BE2C (cell line): ENCODE results near the gene NOX3.

Experiments used
- DNase-seq: peaks from one replicate; pipeline ENCODE4 v3.0.0-alpha.2; 2020
- H3K27me3 ChIP-seq: fragments of 250-450 bp; sonication (Bioruptor Pico); 2 replicates; pipeline ENCODE4 v1.5.1; 2020; ENCODE audit warnings: mild to moderate bottlenecking
- H3K36me3 ChIP-seq: fragments of 250-450 bp; sonication (Bioruptor Pico); 2 replicates; pipeline ENCODE4 v1.5.1; 2020; ENCODE audit warnings: mild to moderate bottlenecking
- H3K4me1 ChIP-seq: fragments of 250-450 bp; sonication (Bioruptor Pico); 2 replicates; pipeline ENCODE4 v1.5.1; 2020
- H3K4me3 ChIP-seq: 2 replicates; pipeline ENCODE4 v1.5.1; 2011; ENCODE audit warnings: low read depth, low read length
- H3K9me3 ChIP-seq: fragments of 250-450 bp; sonication (Bioruptor Pico); 2 replicates; pipeline ENCODE4 v1.5.1; 2020
- TF ChIP-seq, protein P1 (sequence below): IDR thresholded peaks from 2 replicates; pipeline ENCODE4 v1.5.1; 2012; ENCODE audit warnings: mild to moderate bottlenecking, low read depth, low read length

NOX3 gene

DNA sequence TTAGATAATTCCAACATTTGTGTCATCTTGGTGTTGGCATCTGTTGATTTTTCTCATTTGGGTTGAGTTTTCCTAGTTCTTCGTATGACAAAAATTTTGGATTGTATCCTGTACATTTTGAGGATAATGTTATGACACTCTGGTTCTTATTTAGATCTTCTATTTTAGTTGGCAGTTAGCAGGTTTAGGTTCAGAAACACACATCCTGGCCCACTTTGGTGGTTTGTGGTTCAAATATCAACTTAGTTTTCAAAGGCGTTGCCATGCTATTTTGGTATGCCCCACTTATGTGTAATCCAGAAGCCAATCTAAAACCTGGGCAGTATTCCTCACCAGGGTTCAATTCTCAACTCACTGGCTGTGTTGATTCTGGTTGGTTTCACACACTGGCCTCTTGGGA lies 68.2 kb downstream of the NOX3 start:
- TF ChIP-seq, protein P1, sequence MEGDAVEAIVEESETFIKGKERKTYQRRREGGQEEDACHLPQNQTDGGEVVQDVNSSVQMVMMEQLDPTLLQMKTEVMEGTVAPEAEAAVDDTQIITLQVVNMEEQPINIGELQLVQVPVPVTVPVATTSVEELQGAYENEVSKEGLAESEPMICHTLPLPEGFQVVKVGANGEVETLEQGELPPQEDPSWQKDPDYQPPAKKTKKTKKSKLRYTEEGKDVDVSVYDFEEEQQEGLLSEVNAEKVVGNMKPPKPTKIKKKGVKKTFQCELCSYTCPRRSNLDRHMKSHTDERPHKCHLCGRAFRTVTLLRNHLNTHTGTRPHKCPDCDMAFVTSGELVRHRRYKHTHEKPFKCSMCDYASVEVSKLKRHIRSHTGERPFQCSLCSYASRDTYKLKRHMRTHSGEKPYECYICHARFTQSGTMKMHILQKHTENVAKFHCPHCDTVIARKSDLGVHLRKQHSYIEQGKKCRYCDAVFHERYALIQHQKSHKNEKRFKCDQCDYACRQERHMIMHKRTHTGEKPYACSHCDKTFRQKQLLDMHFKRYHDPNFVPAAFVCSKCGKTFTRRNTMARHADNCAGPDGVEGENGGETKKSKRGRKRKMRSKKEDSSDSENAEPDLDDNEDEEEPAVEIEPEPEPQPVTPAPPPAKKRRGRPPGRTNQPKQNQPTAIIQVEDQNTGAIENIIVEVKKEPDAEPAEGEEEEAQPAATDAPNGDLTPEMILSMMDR: no peak
- Histone ChIP-seq H3K4me3 (no peak overlapping the region), H3K27me3 (no peaks in the 10 kb centered on the region), H3K36me3 (no peaks in the 10 kb centered on the region), H3K9me3 (no peaks in the 10 kb centered on the region), H3K4me1 (no peaks in the 10 kb centered on the region)
- DNase-seq: no peak

- Histone ChIP-seq H3K9me3 (no peaks in the 10 kb centered on the region), H3K4me3 (no peak overlapping the region), H3K4me1 (no peaks in the 10 kb centered on the region), H3K27me3 (no peaks in the 10 kb centered on the region), H3K36me3 (no peaks in the 10 kb centered on the region)
- DNase-seq: no peak
- TF ChIP-seq, protein P1: no peak
Measured at GRCh38 chr6:155384321-155384952, 71.2 kb downstream of the NOX3 start.

DNA sequence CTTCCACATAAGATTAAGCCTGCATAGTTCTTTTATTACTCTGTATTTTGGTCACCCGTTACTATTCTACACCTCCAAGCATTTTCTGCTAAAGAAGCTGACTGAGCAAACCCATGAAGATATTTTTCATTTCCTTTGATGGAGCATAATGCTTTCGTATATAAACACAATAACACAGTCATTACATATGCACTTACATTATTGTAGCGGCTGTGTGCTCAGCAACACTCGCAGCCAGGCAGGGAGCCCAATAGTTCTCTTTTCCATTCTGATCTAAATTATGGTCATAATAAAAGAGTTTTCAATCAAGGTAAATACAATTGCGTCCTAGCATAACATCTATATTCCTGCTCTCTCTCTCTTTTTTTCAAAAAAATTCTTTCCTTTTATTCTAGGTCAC lies 71.7 kb downstream of the NOX3 start:
- no peak for DNase-seq
- Histone ChIP-seq H3K36me3 (no peaks in the 10 kb centered on the region), H3K27me3 (no peaks in the 10 kb centered on the region), H3K9me3 (no peaks in the 10 kb centered on the region), H3K4me3 (no peak overlapping the region), H3K4me1 (peaks cover under 1% of the 10 kb centered on the region; the same call in 1 of the 2 replicates)
- TF ChIP-seq, protein P1: no peak

DNA sequence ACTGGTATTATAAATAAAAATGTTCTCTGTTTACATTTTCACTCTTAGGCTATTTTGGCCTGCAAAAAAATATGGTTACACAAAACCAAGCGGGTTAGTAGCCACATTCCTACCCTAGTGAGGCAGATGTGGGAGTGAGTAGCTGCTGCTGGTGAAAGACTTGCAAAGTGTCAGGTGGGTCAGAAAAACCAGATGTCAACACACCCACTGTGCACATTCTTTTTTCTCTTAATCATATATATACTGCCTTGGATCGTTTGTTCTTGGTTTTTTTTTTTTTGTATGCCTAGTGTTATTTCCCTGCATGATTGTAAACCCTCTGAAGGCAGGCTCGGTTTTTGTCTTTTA lies 73.3 kb downstream of the NOX3 start:
- no peak for DNase-seq
- TF ChIP-seq, protein P1: no peak

GRCh38 chr6:155381673-155382337 lies 73.8 kb downstream of the NOX3 start:
- Histone ChIP-seq H3K4me1 (peaks cover 3% of the 10 kb centered on the region; the same call in 1 of the 2 replicates), H3K36me3 (no peaks in the 10 kb centered on the region)

More for the DNA sequence above, 73.3 kb downstream of the NOX3 start:
- H3K4me3 ChIP-seq: no peak overlapping the region
- no peaks in the 10 kb centered on the region for H3K36me3 ChIP-seq
- H3K27me3 ChIP-seq: no peaks in the 10 kb centered on the region
- no peaks in the 10 kb centered on the region for H3K9me3 ChIP-seq
- peaks cover 3% of the 10 kb centered on the region; the same call in 1 of the 2 replicates for H3K4me1 ChIP-seq

More at GRCh38 chr6:155381673-155382337, 73.8 kb downstream of the NOX3 start:
- TF ChIP-seq, protein P1: no peak
- Histone ChIP-seq H3K27me3 (no peaks in the 10 kb centered on the region), H3K4me3 (no peak overlapping the region), H3K9me3 (no peaks in the 10 kb centered on the region)
- DNase-seq: no peak
